Fibroblast of lung (primary cell): ENCODE measurements around the gene MRPS2.
"Not testable (repeated sequence)": the region's sequence is repeated elsewhere in the genome, so short reads cannot be mapped to it uniquely, and the experiment has no call there.

ENCODE experiments used
- EZH2 ChIP-seq: IDR thresholded peaks from 2 replicates; pipeline ENCODE4 v1.5.1; 2012; ENCODE audit warnings: low read length, control low read depth, mild to moderate bottlenecking; ENCODE audit errors: missing control alignments
- TF ChIP-seq, protein P1 (sequence below), 2 donors: IDR thresholded peaks in 1 of 2; conservative IDR thresholded peaks in 1 of 2; 1 replicate in 1 of 2; 2 replicates in 1 of 2; pipeline ENCODE4 v1.5.1; 2011 to 2012; ENCODE audit warnings: low read length in 2 of 2, control low read depth in 1 of 2, inconsistent platforms in 1 of 2, low read depth in 1 of 2, mild to moderate bottlenecking in 1 of 2

DNA sequence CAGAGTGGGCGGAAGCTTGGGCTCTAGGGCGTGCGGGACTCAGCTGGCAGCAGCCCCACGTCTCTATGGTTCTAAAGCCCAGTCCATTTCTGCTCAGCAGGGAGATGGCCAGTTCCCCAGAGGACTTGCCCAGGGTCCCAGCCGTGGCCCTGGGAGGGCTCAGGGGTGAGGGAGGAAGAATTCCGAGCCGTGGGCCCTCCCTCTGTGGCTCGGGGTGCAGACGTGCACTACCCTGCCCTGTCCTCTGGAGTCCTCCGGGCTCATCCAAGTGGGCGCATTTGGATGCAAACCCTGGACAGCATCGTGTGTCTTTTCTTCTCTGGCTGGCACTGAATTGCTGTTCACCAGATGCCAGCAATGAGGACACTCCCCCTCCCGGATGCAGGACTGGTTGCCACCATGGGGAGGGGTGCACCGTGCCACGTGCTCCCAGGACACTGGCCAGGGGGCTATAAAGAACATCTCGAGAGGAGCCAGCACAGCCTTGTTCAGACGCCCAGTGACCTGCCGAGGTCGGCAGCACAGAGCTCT lies 45.2 kb downstream of the MRPS2 start, which contains the start of gene OBP2A:
- TF ChIP-seq, protein P1, sequence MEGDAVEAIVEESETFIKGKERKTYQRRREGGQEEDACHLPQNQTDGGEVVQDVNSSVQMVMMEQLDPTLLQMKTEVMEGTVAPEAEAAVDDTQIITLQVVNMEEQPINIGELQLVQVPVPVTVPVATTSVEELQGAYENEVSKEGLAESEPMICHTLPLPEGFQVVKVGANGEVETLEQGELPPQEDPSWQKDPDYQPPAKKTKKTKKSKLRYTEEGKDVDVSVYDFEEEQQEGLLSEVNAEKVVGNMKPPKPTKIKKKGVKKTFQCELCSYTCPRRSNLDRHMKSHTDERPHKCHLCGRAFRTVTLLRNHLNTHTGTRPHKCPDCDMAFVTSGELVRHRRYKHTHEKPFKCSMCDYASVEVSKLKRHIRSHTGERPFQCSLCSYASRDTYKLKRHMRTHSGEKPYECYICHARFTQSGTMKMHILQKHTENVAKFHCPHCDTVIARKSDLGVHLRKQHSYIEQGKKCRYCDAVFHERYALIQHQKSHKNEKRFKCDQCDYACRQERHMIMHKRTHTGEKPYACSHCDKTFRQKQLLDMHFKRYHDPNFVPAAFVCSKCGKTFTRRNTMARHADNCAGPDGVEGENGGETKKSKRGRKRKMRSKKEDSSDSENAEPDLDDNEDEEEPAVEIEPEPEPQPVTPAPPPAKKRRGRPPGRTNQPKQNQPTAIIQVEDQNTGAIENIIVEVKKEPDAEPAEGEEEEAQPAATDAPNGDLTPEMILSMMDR (conservative IDR thresholded peaks at IDR 0.05 in 1 of 2, IDR thresholded peaks at IDR 0.05 in 1 of 2; ENCODE audit: low read depth in 1 of 2, low read length in 2 of 2) = not testable (repeated sequence)
- TF ChIP-seq EZH2 = not testable (repeated sequence)
